UCSD-AML1 (cell line): ENCODE results near the gene PIK3R6.

Experiments used
- DNase-seq: peaks from one replicate; lab custom pipeline; 2025; ENCODE audit not compliant: unreplicated experiment; lab: John Stamatoyannopoulos, UW

PIK3R6 gene

DNA sequence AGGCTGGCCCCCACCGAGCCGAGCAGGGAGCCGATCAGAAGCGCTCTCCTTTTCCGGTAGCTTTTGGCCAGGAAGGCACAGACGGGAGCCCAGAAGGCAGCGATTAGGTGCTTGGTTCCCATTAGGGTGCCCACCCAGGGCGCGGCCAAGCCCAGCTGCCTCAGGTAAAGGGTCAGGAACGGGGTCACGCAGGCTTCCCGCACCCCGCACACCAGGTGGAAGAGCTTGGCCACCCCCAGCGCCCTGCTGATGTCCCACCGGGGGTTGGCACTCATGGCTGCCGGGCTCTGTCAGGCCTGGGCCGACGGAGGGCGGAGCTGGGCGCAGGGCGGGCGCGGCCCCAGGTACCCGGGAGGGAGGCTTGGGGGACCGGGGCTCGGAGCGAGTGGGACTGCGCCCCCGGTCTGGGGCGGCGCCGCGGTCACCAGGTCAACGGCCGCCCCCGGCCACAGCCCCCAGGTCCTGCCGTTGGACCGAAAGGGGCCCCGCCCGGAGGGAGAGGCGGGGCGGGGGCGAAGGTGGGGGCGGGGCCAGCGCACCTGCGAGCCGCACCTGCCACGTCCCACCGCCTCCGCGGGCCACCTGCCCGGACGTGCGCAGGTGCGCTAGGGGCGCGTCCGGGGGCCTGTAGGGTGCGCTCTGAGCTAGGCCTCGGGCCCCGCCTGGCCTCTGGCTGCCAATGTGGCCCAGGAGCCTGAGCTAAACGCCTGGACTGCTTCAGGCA is 68.5 kb downstream of the PIK3R6 start, which contains the start of gene MFSD6L:
Gene MFSD6L (minus strand): TSS at position 520 of the 724 bp plus-strand sequence. CDS start 245 bp downstream, at position 275.
- DNase-seq, result no peak

DNA sequence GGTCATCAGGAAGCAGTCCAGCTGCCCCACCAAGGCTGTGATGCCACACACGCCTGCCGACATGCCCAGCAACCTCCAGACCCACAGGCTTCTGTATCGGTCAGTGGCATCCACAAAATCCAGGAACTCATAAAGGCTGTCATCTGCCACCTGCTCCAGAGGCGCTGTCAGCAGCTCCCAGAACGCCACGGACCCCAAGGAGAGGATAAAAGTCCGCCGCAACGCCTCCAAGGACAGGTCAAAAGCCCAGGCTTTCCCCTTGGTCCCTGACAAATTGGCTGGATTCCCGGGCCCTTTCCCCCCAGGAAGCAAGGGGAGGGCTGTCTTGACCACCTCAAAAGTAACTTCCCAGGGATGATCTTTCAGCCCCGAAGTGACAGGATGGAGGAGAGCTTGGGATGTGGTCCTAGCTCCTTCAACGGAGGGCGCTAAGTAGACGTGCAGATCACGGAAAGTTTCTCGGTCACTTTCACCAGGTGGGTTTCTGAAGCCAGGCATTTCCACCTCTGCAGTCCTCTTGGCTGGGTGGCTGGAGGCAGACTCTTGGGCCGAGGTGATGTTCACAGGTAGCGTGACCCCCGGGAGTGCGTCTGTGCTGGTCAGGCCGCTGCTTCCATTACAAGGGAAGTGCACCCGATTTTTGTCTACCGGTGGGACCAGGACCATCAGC is 69.2 kb downstream of the PIK3R6 start:
- DNase-seq, result no peak

DNA sequence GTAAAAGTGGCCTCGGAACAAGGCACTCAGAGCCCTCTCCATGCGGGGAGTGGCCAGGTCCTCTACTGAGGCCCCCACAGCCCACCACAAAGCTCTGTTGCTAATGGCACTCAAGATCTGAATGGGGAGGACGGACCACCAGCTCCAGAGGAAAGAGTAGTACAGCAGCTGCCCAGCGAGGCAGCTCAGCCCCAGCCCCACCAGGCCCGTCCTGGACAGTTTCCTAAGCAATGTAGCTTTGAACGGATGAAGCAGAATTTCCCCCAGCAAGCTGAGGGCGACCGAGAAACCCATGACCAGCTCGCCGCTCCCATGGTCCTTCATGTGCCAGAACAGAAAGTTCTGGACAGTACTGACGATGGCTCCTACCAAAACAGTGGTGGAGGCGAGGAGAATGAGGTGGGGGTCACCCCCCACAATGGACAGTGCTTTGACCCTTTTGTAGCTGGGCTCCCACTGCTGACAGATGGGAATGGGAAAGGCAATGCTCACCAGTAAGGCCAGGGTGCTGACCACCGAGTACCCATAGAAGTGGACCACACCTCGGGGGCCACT is 69.8 kb downstream of the PIK3R6 start:
- no peak for DNase-seq

DNA sequence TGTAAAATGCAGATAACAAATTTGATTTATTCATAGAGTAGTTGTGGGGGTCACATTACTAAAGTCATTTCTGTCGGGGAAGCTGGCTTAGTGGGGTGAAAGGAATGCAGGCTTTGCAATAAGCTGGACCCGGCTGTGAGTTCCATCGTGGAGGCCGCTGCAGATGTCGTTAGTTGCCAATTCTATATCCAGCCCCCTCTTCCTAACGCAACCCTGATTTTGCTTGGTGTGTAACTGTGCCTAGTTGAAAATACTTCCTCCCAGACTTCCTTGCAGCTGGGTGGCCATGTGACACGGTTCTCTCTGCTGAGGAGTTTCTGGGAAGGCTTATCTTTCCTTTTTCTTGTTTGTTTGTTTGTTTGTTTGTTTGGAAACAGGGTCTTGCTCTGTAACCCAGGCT is 72.8 kb downstream of the PIK3R6 start:
- no peak for DNase-seq

DNA sequence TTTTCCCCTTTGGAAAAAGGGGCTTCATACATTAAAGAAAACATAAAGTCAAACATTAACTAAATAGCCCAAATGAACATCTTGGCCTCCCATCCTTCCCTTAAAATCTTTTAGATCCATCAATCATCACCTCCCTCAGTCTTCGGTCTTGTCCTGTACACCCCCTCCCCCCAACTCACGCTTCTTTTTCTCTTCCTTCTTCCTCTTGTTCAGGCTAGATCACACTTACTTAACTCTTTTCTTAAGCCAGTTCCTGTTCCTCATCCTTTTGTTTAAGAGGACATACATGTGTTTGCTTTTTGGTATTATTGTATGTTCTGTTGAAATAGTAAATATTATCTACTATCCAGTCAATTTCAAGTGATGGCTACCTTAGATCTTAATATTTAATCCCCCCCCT is 73.8 kb downstream of the PIK3R6 start:
- no peak for DNase-seq

DNA sequence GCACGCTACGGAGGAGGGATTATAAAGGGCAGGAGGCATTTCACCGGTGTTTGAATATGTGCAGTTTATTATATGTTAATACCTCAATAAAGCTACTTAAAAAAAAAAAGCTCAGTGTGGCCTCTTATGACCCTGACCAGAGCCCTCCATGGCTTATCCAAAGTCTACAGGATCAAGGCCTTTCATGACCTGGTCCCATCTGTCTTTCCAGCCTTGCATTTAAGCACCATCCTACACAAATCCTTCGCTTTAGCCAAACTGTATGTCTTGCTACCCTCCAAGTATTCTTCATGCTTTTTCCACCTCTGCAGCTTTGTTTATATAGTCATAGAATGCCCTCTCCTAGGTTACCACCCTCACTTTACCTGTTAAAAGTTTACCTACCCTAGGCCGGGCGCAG is 74.8 kb downstream of the PIK3R6 start:
- DNase-seq, result no peak

DNA sequence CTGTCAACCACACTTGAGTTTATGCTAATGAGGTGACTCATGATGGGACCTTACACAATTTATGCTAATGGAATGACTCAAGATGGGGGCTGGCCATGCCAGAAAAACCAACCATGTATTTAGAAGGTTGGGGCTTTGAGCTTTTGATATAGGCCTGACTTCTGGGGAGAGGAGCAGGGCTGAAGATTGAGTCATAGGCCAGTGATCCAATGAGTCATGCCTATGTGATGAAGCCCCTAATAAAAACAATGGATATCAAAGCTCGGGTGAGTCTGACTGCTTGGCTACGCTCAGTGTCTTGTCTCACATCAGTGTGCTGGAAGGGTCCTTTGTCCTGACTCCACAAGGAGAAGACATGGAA is 75.6 kb downstream of the PIK3R6 start:
- DNase-seq, result no peak

DNA sequence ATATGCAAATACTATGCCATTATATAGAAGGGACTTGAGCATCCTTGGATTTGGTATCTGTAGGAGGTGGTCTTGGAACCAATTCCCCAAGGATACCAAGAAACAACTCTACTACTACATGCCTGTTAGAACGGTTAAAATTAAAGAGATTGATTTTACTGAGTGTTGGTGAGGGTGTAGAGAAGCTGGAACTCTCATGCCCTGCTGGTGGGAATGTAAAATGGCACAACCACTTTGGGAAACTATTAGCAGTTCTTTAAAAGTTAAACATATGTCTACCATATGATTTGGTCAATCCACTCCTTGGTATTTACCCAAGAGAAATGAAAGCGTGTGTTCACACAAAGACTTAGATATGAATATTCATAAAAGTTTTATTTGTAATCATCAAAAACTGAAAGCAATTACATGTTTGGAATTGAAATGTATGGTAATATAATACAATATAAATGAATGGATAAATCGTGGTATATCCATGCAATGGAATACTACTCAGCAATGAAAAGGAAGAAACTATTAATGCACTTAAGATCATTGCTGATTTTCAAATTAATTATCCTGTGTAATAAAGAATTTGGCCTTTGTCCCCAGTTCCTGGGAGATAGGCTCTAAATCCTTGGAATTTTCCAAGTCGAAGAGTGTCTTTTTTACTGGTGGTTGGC is 76.1 kb downstream of the PIK3R6 start:
- no peak for DNase-seq

DNA sequence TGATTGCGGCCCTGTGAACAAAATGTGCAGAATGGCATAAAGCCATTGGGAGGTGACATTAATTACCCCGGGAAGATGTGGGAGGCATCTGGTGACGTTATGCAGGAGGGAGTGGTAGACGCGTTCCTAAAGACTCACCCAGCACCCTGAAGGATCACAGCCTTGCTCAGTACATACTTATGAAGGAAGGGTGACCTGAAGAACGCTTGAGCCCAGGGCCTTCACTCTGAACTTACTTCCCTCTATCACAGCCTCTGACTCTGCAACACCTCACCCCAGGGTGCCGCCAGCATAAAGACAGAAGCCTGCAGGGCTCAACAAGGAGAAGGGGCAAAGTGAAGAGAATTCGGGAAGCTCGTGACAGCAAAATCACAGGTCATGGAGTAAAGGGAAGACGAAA is 77.7 kb downstream of the PIK3R6 start:
- no peak for DNase-seq

DNA sequence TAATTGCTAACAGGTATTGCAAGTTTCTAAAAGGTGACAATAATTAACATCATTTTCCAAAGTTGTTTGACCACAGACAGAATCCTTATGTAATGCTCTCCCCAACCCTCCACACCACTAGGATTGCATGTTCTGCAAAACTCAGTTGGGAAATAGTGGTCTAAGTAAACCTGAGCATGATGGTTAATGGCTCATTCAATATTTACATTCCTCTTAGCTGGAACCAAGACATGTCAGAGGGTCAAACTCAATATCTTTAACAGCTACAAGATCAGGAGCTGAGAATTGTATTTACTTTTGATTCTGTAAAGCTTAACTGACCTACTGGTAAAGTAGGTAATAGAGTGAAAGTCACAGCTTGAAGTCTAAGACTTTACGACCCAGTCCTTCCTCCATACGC is 78.5 kb downstream of the PIK3R6 start:
- DNase-seq, result no peak

DNA sequence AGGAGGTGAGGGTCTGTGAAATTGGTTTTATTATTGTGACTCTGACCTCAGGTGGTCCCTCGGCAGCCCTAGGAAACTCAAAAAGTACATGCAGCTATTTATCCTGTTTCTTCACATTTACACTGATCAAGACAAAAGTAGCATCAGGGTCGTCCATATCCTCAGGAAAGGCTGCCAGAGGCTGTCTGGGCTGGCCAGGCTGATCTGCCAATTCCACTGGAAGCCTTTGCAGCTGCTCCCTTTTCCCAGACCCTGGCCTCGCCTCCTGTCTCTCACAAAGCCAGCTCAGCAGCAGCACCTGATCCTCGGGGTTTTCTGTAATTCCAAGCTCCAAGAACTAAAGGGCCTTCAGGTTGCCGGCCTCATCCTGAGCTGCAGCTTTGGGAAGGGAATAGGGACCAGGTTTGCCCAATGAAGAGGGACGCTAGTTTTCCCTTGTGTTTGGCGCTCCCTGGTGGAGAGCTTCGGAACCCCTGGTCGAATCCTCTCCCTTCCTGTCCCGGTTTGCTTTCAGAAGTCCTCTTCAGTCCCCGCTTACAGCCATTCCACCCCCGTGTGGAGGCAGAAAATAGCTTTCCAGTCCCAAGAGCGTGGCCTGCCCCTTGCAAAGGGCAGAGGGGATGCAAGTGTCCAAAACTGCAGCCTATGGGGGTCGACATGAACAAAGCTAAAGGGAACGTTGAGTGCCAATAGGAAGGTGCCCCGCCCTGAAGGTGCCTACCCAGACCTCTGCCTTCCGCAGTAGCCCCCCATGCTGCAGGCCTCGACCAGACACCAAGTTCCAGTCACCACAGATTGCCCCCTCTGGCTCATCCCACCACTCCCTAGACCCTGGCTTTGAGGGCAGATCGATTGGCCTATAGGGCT is 81.7 kb downstream of the PIK3R6 start:
- DNase-seq, result peak; percentile 77

DNA sequence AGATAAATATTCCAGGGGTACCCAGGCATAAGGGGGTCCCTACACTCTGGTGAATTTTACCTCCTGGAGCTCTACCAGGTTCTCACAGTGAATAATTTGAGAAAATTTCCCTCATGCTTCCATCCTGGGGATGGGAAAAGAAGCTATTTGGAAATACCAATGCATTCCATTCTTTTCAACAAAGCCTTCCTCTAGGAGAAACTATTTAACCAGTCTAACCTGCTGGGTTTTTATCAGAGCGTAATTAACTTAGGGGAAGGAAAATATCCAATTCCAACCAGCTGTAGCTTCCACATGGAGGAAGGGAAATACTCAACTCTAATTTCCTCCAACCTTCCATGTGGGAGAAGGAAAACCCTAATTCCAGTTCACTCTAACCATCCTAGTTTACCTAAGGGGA is 85.3 kb downstream of the PIK3R6 start:
- no peak for DNase-seq

DNA sequence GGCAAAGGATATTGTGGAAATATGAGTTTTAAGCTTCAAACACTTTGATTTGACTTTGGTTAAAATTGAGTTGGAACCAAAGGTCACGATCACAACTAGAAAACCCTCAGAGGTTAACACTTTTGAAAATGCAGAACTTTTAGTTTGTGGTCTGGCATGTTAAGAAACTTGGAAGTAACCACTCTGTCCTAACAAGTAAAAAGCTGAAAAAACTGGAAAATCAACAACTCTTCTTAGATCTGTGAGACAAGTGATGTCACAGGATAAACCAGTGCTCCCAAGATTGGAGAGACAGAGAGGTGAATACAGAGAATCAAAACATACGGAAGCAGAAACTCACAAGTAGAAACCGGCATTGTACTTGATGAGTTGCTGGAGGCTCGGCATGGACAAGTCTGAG is 85.7 kb downstream of the PIK3R6 start:
- no peak for DNase-seq

DNA sequence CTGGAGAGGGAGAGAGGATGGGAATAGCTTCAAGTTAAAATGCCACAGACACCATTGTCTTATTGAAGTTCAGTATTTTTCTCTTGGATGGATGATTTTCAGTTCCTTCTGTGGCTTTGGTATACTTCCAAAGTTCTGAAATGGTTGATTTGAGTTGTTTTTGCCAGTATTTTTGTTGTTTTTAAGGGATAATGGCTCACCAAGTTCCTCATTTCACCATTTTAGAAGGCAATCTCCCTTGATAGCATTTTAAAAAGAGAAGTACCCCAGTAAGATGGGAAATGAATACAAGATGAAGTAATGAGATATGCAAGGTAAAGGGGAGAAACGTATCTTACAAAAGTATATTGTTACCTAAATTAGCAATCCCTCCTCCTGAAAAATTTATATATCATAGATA is 90.6 kb downstream of the PIK3R6 start:
- DNase-seq, result no peak

DNA sequence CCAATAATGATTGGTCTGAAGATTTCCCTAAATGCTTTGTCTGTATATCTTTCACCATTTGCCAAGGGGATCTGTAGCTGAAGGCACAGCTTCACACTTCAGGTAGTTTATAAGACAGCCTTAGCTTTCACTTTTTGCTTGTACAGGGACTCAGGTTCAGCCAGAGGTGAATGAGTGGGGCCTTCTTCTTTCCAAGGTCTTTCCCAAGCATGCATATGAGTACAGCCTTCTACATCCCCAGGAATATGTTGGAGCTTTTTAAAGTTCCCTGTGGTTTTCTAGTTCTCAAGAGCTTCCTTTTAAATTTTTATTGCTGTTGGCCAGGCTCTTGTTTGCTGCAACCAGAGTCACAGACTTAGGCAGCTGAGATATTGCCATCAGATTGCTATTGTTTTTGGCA is 91.2 kb downstream of the PIK3R6 start:
- no peak for DNase-seq

DNA sequence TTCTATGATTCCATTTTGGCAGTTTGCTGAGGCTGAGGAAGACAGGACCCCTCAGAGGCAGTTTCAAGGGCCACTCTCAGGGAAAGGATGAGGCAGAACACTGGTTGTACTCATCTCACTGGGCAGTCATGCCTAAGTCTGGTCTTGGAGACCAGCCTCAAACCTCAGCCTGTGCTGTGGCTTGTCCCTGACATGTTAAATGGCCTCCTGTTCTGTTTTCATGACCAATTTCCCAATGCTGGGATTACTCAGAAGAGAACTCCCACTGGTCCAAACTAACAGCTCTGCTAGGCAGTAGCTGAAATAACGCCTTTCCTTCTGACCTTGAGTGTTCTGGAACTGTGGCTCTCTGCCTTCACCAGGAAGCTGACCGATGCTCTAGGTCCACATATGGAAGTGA is 100.7 kb downstream of the PIK3R6 start:
- no peak for DNase-seq

DNA sequence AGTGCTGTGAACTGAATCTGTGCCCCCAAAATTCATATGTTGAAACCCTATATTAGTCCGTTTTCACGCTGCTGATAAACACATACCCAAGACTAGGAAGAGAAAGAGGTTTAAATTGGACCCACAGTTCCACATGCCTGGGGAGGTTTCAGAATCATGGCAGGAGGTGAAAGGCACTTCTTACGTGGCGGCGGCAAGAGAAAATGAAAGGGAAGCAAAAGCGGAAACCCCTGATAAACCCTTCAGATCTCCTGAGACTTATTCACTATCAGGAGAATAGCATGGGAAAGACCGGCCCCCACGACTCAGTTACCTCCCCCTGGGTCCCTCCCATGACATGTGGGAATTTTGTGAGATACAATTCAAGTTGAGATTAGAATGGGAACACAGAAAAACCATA is 105.5 kb downstream of the PIK3R6 start:
- no peak for DNase-seq

DNA sequence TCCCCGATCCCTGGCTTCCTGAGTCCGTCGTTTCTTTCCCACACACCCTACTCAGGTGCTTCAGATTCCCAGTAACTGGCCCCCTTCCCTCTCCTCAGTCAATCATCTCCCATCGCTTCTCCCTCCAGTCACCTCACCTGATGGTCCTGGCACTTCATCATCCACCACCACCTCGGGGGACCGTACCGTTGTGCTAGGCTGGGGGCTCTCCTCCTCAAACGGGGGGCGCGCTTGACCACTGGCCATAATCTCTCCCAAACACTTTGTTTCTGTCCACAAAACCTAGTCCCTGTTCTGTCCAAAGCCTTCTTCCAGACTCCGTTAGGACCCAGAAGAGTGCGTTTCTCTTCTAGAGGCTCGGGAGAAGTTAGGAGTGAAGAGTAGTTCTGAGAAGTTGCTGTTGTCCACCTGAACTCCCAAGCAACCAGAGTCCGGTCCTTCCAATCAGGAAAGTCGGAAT is 109.3 kb downstream of the PIK3R6 start, which contains the start of gene SPDYE4:
Gene SPDYE4 (minus strand): TSS at position 410 of the 460 bp plus-strand sequence. CDS start 164 bp downstream, at position 246.
- DNase-seq, result no peak

DNA sequence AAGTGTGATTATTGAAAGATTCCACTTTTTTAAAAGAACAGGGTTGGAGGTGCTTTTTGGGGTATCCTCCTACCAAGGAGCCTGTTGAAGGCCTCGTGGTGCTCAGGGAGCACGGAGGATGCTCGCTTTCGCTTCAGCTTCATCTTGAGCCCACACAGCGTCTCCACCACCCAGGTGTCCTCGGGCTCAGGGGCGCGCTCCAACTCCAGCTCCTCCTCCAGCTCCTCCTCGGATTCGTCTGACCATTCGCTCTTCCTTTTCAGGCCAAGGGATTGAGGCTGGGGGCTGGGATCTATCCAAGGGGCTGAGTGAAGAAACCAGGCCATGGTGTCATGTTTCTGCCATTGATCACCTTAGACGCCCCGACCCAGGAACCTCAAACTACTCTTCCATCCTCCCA is 110.3 kb downstream of the PIK3R6 start:
- DNase-seq, result no peak

DNA sequence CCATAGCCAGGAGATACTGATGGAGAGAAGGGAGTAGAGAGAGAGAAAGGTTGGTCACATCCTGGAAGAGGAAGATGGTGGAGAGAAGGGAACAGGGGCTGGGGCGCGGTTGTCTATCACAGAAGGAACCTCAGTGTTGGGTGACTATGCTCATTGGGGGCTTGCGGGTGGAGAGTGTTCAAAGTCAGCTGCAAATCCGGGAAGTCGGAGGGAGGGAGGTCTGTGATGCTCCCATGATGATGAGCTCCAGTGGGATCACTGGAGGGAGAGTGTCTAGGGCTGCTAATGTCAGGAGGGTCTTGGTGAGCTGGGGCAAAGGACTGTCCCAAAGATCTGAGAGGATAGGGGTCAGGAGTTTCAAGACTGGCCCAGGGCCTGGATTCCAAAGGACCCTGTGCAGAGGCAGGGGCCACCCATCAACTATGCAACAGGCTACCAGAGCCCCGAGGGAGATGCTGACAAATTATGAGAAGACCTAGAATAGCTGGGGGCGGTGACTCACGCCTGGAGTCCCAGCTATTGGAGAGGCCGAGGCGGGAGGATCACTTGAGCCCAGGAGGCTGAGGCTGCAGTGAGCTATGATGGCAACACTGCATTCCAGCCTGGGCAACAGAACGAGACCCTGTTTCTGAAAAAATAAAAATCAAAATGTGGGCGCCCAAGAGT is 111.8 kb downstream of the PIK3R6 start:
- DNase-seq, result no peak
